Endothelial cell of umbilical vein (primary cell): ENCODE data around the gene POLR3GL. TPM values are rescaled to one million over a fixed set of nuclear protein-coding genes. Genes with fewer than 3 reads are reported as not detected.

ENCODE experiments used
- BruUV-seq: library from RNA; stranded (reverse); fragments of 400-500 nt; replicated peaks from 2 replicates; lab custom pipeline; 2021; lab: Mats Ljungman, UMichigan
- CTCF ChIA-PET: fragments of 300-600, 350-600 bp; sonication (Branson Sonifier 250); formaldehyde crosslinking; loops from one replicate; lab custom pipeline; 2021; ENCODE audit warnings: antibody characterized with exemption, inconsistent platforms; lab: Charles Lee
- POLR2A ChIA-PET: fragments of 300-600, 350-600 bp; sonication (Branson Sonifier 250); formaldehyde crosslinking; loops from one replicate; lab custom pipeline; 2021; ENCODE audit warnings: antibody characterized with exemption, inconsistent platforms; lab: Charles Lee
- DNase-seq: peaks from one replicate; pipeline ENCODE4 v3.0.0-alpha.2; 2011; ENCODE audit warnings: low read depth, low spot score
- FAIRE-seq: peaks from 2 replicates; lab custom pipeline; 2011; peaks lifted over from hg19 to GRCh38; lab: Jason Lieb, UNC
- H2AFZ ChIP-seq: 2 replicates; pipeline ENCODE4 v1.6.0; 2012; ENCODE audit warnings: low read depth, low read length, control low read depth, inconsistent platforms
- H3K27ac ChIP-seq: 2 replicates; pipeline ENCODE4 v1.5.1; 2011; ENCODE audit warnings: low read depth, mild to moderate bottlenecking, control low read depth, low read length, moderate library complexity; ENCODE audit not compliant: insufficient read depth
- H3K27me3 ChIP-seq, 2 experiments: 2 replicates each; pipeline versions ENCODE4 v1.6.0 to v1.6.1; 2011; ENCODE audit warnings: low read length in 2 of 2, mixed read lengths in 1 of 2; ENCODE audit not compliant: control insufficient read depth in 2 of 2, insufficient read depth in 2 of 2
- H3K36me3 ChIP-seq, 2 experiments: 2 replicates in 1 of 2; 3 replicates in 1 of 2; pipeline ENCODE4 v1.5.1; 2011; ENCODE audit warnings: low read length in 2 of 2, mild to moderate bottlenecking in 1 of 2, moderate library complexity in 1 of 2; ENCODE audit not compliant: control insufficient read depth in 2 of 2, insufficient read depth in 2 of 2; ENCODE audit errors: extremely low read depth in 1 of 2
- H3K4me1 ChIP-seq: 3 replicates; pipeline ENCODE4 v1.5.1; 2011; ENCODE audit warnings: mild to moderate bottlenecking, low read length; ENCODE audit not compliant: control insufficient read depth, insufficient read depth; ENCODE audit errors: extremely low read depth
- H3K4me2 ChIP-seq: 2 replicates; pipeline ENCODE4 v1.6.1; 2011; ENCODE audit warnings: low read length, control low read depth, mixed read lengths; ENCODE audit not compliant: insufficient read depth
- H3K4me3 ChIP-seq, 3 experiments: fragments of 200-600 bp in 1 of 3; sonication (generic), shearing (Covaris generic) in 1 of 3; replicated peaks in 1 of 3; 2 replicates each; pipeline ENCODE4 v1.5.1; 2011 to 2016; ENCODE audit warnings: control low read depth in 3 of 3, low read length in 3 of 3, mild to moderate bottlenecking in 2 of 3, inconsistent platforms in 1 of 3, low read depth in 1 of 3, moderate library complexity in 1 of 3; ENCODE audit not compliant: insufficient read depth in 1 of 3
- H3K79me2 ChIP-seq: 2 replicates; pipeline ENCODE4 v1.6.0; 2012; ENCODE audit warnings: low read length, inconsistent platforms; ENCODE audit not compliant: control insufficient read depth, insufficient read depth
- H3K9ac ChIP-seq: replicated peaks from 2 replicates; pipeline ENCODE3; 2011; ENCODE audit warnings: low read length, control low read depth; ENCODE audit not compliant: insufficient read depth; ENCODE audit errors: extremely low read depth
- H3K9me1 ChIP-seq: replicated peaks from 3 replicates; pipeline ENCODE4 v1.6.0; 2011; ENCODE audit warnings: mild to moderate bottlenecking, low read length; ENCODE audit not compliant: control insufficient read depth, insufficient read depth; ENCODE audit errors: extremely low read depth
- H3K9me3 ChIP-seq: replicated peaks from 2 replicates; pipeline ENCODE4 v1.5.1; 2012; ENCODE audit warnings: low read length, inconsistent platforms; ENCODE audit not compliant: control insufficient read depth, insufficient read depth
- H4K20me1 ChIP-seq: replicated peaks from 2 replicates; pipeline ENCODE3; 2011; ENCODE audit warnings: mild to moderate bottlenecking, low read length; ENCODE audit not compliant: control insufficient read depth, insufficient read depth; ENCODE audit errors: extremely low read depth
- CTCF ChIP-seq, 2 donors: IDR thresholded peaks; 1 replicate in 1 of 2; 2 replicates in 1 of 2; pipeline ENCODE4 v1.5.1; 2011; ENCODE audit warnings: low read length in 2 of 2, mild to moderate bottlenecking in 2 of 2, moderate library complexity in 2 of 2, control low read depth in 1 of 2, inconsistent platforms in 1 of 2, low read depth in 1 of 2; ENCODE audit not compliant: insufficient read depth in 1 of 2; ENCODE audit errors: extremely low read depth in 1 of 2
- EZH2 ChIP-seq: IDR thresholded peaks from 2 replicates; pipeline ENCODE4 v1.6.1; 2012; ENCODE audit warnings: borderline replicate concordance, low read depth, mild to moderate bottlenecking, moderate library complexity, low read length, inconsistent platforms; ENCODE audit not compliant: severe bottlenecking
- FOS ChIP-seq: IDR thresholded peaks from 2 replicates; pipeline ENCODE4 v1.6.1; 2011; ENCODE audit warnings: mild to moderate bottlenecking, low read length, moderate library complexity, borderline replicate concordance; ENCODE audit not compliant: insufficient read depth
- GATA2 ChIP-seq: IDR thresholded peaks from 2 replicates; pipeline ENCODE4 v1.7.0; 2011; ENCODE audit warnings: low read depth, mild to moderate bottlenecking, moderate library complexity, mixed read lengths, low read length; ENCODE audit not compliant: insufficient read length, insufficient read depth
- JUN ChIP-seq: IDR thresholded peaks from 2 replicates; pipeline ENCODE4 v1.6.1; 2011; ENCODE audit warnings: borderline replicate concordance, low read depth; ENCODE audit not compliant: insufficient read length, insufficient read depth
- MAX ChIP-seq: IDR thresholded peaks from 2 replicates; pipeline ENCODE4 v1.6.1; 2011; ENCODE audit not compliant: insufficient read depth, insufficient read length
- MYC ChIP-seq: IDR thresholded peaks from one replicate; pipeline ENCODE4 v1.6.1; 2011; ENCODE audit warnings: mild to moderate bottlenecking, low read depth, low read length
- POLR2A ChIP-seq: IDR thresholded peaks from 2 replicates; pipeline ENCODE4 v1.6.1; 2012; ENCODE audit warnings: low read depth, mild to moderate bottlenecking, control low read depth, low read length
- POLR2AphosphoS5 ChIP-seq: IDR thresholded peaks from 2 replicates; pipeline ENCODE4 v1.6.1; 2012; ENCODE audit warnings: low read depth, mild to moderate bottlenecking, control low read depth, low read length, moderate library complexity; ENCODE audit not compliant: insufficient read depth
- dilution Hi-C: fragments of 300-500 bp; cut with MboI; formaldehyde crosslinking; loops from one replicate; pipeline ENCODE4 v1.15.0; 2019; ENCODE audit warnings: low sequenced_read_pairs; ENCODE audit not compliant: extremely low pct_ligation_motif_present
- intact Hi-C: fragments of 100-400 bp; cut with micrococcal nuclease; formaldehyde crosslinking; loops from one replicate; pipeline ENCODE4 v1.10.0; 2022
- polyA plus RNA-seq, 4 experiments: library from polyadenylated mRNA; depleted of rRNA in 3 of 4; stranded (reverse) in 3 of 4; unstranded in 1 of 4; fragments of >200 nt; gene quantifications; 2 replicates each; pipeline versions ENCODE4 v1.2.1 to v1.2.3, GENCODE V29; 2011 to 2012; ENCODE audit warnings: missing spikeins in 1 of 4
- total RNA-seq: library from RNA; stranded (reverse); gene quantifications from 2 replicates; pipeline ENCODE4 v1.2.3, GENCODE V29; 2021

Gene POLR3GL
- total and polyA plus RNA-seq, 2 donors (not counting 3 experiments of a cell fraction or from before 2014, with no cell fraction given), result 12.4 to 15.3 TPM

- DNase-seq (no peak), FAIRE-seq (no peak)
- Histone ChIP-seq H3K9ac (no peak overlapping the region), H3K27me3 (no peaks in the 10 kb centered on the region), H3K4me3 (no peak overlapping the region), H3K4me1 (no peaks in the 10 kb centered on the region), H3K9me1 (no peaks in the 10 kb centered on the region), H3K79me2 (no peaks in the 10 kb centered on the region), H3K9me3 (no peaks in the 10 kb centered on the region), H2AFZ (no peak overlapping the region), H3K27ac (no peak overlapping the region), H3K36me3 (peaks cover 10 to 14% of the 10 kb centered on the region in 2 experiments), H4K20me1 (no peaks in the 10 kb centered on the region), H3K4me2 (no peak overlapping the region)
- ChIA-PET CTCF (interaction anchor here (1.2 kb wide), 1 partner anchor 26 kb away, joined by 3 read pairs; the partner anchor contains the start of gene ITGA10), POLR2A (interaction anchor here (1.8 kb wide), 1 partner anchor 8 kb away, joined by 5 read pairs; the partner anchor contains the start of gene RBM8A)
- intact Hi-C loops, result no loop called here
- no TSS peak for BruUV-seq
- dilution Hi-C loops, result no loop called here
- TF ChIP-seq EZH2 (no peak), MYC (no peak), POLR2AphosphoS5 (no peak), JUN (no peak), MAX (no peak), POLR2A (no peak), GATA2 (no peak), CTCF (IDR thresholded peaks at IDR 0.05; ENCODE audit: extremely low read depth in 1 of 2, insufficient read depth in 1 of 2, low read depth in 1 of 2, low read length in 2 of 2) (no peak), FOS (no peak)
Observed at GRCh38 chr1:145935708-145936107, 28.8 kb upstream of the POLR3GL start.
